Liver (tissue), 3 donors: Measurements from ENCODE around the gene OMA1.

Experiments used
- CTCF ChIP-seq: fragments of 150-350 bp; IDR thresholded peaks from 2 replicates; pipeline ENCODE4 v1.5.1; 2017; ENCODE audit warnings: improper control_type of control experiment, low read depth, low read length; ENCODE audit not compliant: missing input control
- EGR1 ChIP-seq, 2 donors: IDR thresholded peaks; 2 replicates each; pipeline ENCODE4 v1.6.1; 2016 to 2018; ENCODE audit warnings: antibody characterized with exemption in 2 of 2, low read depth in 2 of 2
- FOXA2 ChIP-seq: IDR thresholded peaks from 2 replicates; pipeline ENCODE4 v1.6.1; 2016; ENCODE audit warnings: antibody characterized with exemption
- GABPA ChIP-seq, 2 donors: IDR thresholded peaks in 1 of 2; conservative IDR thresholded peaks in 1 of 2; 2 replicates each; pipeline ENCODE4 v1.6.1; 2016; ENCODE audit warnings: antibody characterized with exemption in 2 of 2, mild to moderate bottlenecking in 1 of 2, moderate library complexity in 1 of 2
- NR2F2 ChIP-seq: IDR thresholded peaks from 2 replicates; pipeline ENCODE4 v1.6.1; 2016; ENCODE audit warnings: antibody characterized with exemption
- RAD21 ChIP-seq, 2 donors: IDR thresholded peaks; 2 replicates each; pipeline ENCODE4 v1.6.1; 2016; ENCODE audit warnings: antibody characterized with exemption in 2 of 2, mild to moderate bottlenecking in 2 of 2
- SP1 ChIP-seq: IDR thresholded peaks from 2 replicates; pipeline ENCODE4 v1.6.1; 2018; ENCODE audit warnings: antibody characterized with exemption, mild to moderate bottlenecking
- TAF1 ChIP-seq: conservative IDR thresholded peaks from 2 replicates; pipeline ENCODE4 v1.6.1; 2016; ENCODE audit warnings: antibody characterized with exemption, mild to moderate bottlenecking
- YY1 ChIP-seq: IDR thresholded peaks from 2 replicates; pipeline ENCODE4 v1.6.1; 2016; ENCODE audit warnings: antibody characterized with exemption, mild to moderate bottlenecking
- TF ChIP-seq, protein P1 (sequence below): IDR thresholded peaks from 2 replicates; pipeline ENCODE4 v1.6.1; 2016; ENCODE audit warnings: antibody characterized with exemption, mild to moderate bottlenecking
- TF ChIP-seq, protein P2 (sequence below): IDR thresholded peaks from 2 replicates; pipeline ENCODE4 v1.6.1; 2016; ENCODE audit warnings: antibody characterized with exemption
- TF ChIP-seq, protein P3 (sequence below): IDR thresholded peaks from 2 replicates; pipeline ENCODE4 v1.6.1; 2016; ENCODE audit warnings: antibody characterized with exemption
- TF ChIP-seq, protein P4 (sequence below): IDR thresholded peaks from 2 replicates; pipeline ENCODE4 v1.6.1; 2016; ENCODE audit warnings: antibody characterized with exemption
- donor health status: healthy.
- donor health status: healthy.

DNA sequence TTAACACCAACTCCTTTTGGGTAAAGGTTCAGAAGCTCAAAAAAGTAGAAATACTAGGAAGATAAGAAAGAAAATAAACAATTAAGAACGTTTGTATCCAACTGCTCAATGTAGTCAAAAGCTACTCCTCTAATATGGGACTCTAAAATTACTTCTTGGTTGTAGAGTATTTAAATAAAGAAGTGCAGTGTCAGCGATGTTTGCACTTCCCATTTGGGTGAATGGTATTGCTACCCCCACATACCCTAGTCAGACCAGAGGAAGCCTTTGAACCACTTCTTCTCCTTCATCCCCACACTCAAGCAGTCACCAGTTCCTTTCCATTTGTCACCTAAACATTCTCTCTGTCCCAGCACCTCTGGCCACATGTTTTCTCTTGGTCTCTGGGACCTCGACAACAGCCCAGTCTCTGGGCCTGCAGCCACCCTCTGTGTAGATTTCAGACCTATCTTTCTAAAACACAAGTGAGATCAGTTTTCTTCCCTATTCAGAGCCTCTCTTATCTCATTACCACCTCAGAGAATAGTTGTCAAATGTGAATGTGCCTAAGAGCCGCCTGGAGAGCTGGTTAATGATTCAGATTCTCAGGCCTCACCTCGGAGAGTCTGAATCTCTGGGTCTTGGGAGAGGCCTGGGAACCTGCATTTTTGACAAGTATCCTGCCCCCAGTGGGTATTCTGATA, 109.8 kb downstream of the OMA1 start:
- TF ChIP-seq, protein P1, sequence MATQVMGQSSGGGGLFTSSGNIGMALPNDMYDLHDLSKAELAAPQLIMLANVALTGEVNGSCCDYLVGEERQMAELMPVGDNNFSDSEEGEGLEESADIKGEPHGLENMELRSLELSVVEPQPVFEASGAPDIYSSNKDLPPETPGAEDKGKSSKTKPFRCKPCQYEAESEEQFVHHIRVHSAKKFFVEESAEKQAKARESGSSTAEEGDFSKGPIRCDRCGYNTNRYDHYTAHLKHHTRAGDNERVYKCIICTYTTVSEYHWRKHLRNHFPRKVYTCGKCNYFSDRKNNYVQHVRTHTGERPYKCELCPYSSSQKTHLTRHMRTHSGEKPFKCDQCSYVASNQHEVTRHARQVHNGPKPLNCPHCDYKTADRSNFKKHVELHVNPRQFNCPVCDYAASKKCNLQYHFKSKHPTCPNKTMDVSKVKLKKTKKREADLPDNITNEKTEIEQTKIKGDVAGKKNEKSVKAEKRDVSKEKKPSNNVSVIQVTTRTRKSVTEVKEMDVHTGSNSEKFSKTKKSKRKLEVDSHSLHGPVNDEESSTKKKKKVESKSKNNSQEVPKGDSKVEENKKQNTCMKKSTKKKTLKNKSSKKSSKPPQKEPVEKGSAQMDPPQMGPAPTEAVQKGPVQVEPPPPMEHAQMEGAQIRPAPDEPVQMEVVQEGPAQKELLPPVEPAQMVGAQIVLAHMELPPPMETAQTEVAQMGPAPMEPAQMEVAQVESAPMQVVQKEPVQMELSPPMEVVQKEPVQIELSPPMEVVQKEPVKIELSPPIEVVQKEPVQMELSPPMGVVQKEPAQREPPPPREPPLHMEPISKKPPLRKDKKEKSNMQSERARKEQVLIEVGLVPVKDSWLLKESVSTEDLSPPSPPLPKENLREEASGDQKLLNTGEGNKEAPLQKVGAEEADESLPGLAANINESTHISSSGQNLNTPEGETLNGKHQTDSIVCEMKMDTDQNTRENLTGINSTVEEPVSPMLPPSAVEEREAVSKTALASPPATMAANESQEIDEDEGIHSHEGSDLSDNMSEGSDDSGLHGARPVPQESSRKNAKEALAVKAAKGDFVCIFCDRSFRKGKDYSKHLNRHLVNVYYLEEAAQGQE, result no peak
- TF ChIP-seq, protein P2, sequence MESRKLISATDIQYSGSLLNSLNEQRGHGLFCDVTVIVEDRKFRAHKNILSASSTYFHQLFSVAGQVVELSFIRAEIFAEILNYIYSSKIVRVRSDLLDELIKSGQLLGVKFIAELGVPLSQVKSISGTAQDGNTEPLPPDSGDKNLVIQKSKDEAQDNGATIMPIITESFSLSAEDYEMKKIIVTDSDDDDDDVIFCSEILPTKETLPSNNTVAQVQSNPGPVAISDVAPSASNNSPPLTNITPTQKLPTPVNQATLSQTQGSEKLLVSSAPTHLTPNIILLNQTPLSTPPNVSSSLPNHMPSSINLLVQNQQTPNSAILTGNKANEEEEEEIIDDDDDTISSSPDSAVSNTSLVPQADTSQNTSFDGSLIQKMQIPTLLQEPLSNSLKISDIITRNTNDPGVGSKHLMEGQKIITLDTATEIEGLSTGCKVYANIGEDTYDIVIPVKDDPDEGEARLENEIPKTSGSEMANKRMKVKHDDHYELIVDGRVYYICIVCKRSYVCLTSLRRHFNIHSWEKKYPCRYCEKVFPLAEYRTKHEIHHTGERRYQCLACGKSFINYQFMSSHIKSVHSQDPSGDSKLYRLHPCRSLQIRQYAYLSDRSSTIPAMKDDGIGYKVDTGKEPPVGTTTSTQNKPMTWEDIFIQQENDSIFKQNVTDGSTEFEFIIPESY, result no peak
- TF ChIP-seq YY1 (no peak), CTCF (no peak), TAF1 (no peak), GABPA (IDR thresholded peaks at IDR 0.05 in 1 of 2, conservative IDR thresholded peaks at IDR 0.05 in 1 of 2) (no peak), FOXA2 (no peak), SP1 (no peak), RAD21 (IDR thresholded peaks at IDR 0.05) (no peak), EGR1 (IDR thresholded peaks at IDR 0.05; ENCODE audit: low read depth in 2 of 2) (no peak), NR2F2 (no peak)
- TF ChIP-seq, protein P3, sequence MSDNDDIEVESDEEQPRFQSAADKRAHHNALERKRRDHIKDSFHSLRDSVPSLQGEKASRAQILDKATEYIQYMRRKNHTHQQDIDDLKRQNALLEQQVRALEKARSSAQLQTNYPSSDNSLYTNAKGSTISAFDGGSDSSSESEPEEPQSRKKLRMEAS, result no peak
- TF ChIP-seq, protein P4, sequence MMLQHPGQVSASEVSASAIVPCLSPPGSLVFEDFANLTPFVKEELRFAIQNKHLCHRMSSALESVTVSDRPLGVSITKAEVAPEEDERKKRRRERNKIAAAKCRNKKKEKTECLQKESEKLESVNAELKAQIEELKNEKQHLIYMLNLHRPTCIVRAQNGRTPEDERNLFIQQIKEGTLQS, result no peak
